HEK293T (cell line): ENCODE data around the gene ABI1.

Experiments used
- CTCF ChIA-PET: fragments of 350-600 bp; formaldehyde crosslinking; extraction: SDS; loops from one replicate; lab custom pipeline; 2021; ENCODE audit warnings: antibody characterized with exemption, inconsistent platforms; lab: Yijun Ruan, JAX
- POLR2A ChIA-PET: fragments of 350-600 bp; formaldehyde crosslinking; extraction: SDS; loops from one replicate; lab custom pipeline; 2020; ENCODE audit warnings: antibody characterized with exemption, inconsistent platforms; lab: Yijun Ruan, JAX
- DNase-seq: peaks from one replicate; pipeline ENCODE4 v3.0.0; 2012; ENCODE audit warnings: mixed read lengths; ENCODE audit errors: extremely low spot score
- ARNT ChIP-seq: fragments of 450-650 bp; IDR thresholded peaks from 2 replicates; pipeline ENCODE4 v1.6.1; 2017; ENCODE audit warnings: mild to moderate bottlenecking
- BHLHE40 ChIP-seq: fragments of 450-650 bp; IDR thresholded peaks from 2 replicates; pipeline ENCODE4 v1.6.1; 2016; ENCODE audit warnings: mild to moderate bottlenecking, moderate library complexity, borderline replicate concordance
- CTBP1 ChIP-seq: fragments of 450-650 bp; IDR thresholded peaks from 2 replicates; pipeline ENCODE4 v1.6.1; 2016; ENCODE audit warnings: borderline replicate concordance
- ELF4 ChIP-seq: fragments of 450-650 bp; IDR thresholded peaks from 2 replicates; pipeline ENCODE4 v1.6.1; 2017; ENCODE audit warnings: antibody characterized with exemption
- FOXA1 ChIP-seq: fragments of 450-650 bp; IDR thresholded peaks from 2 replicates; pipeline ENCODE4 v1.6.1; 2016; ENCODE audit warnings: mild to moderate bottlenecking
- FOXK2 ChIP-seq: fragments of 450-650 bp; IDR thresholded peaks from 2 replicates; pipeline ENCODE4 v1.6.1; 2016; ENCODE audit warnings: mild to moderate bottlenecking
- FOXM1 ChIP-seq: fragments of 450-650 bp; IDR thresholded peaks from 2 replicates; pipeline ENCODE4 v1.6.1; 2017; ENCODE audit warnings: mild to moderate bottlenecking, borderline replicate concordance
- HDGF ChIP-seq: fragments of 450-650 bp; IDR thresholded peaks from 2 replicates; pipeline ENCODE4 v1.6.1; 2017; ENCODE audit warnings: antibody characterized with exemption, borderline replicate concordance
- L3MBTL2 ChIP-seq: fragments of 450-650 bp; conservative IDR thresholded peaks from 2 replicates; pipeline ENCODE4 v1.6.1; 2016; ENCODE audit warnings: mild to moderate bottlenecking
- LEF1 ChIP-seq: fragments of 450-650 bp; IDR thresholded peaks from 2 replicates; pipeline ENCODE4 v1.6.1; 2017; ENCODE audit warnings: mild to moderate bottlenecking, borderline replicate concordance
- NFRKB ChIP-seq: fragments of 450-650 bp; IDR thresholded peaks from 2 replicates; pipeline ENCODE4 v1.6.1; 2016; ENCODE audit warnings: mild to moderate bottlenecking, moderate library complexity
- SP1 ChIP-seq: fragments of 450-650 bp; IDR thresholded peaks from 2 replicates; pipeline ENCODE4 v1.6.1; 2017
- SUZ12 ChIP-seq: fragments of 450-650 bp; IDR thresholded peaks from 2 replicates; pipeline ENCODE4 v1.6.1; 2016; ENCODE audit warnings: mild to moderate bottlenecking
- TARDBP ChIP-seq: fragments of 450-650 bp; IDR thresholded peaks from 2 replicates; pipeline ENCODE4 v1.6.1; 2016
- ZNF384 ChIP-seq: fragments of 450-650 bp; IDR thresholded peaks from 2 replicates; pipeline ENCODE4 v1.6.1; 2016
- TF ChIP-seq, protein P1 (sequence below): fragments of 450-650 bp; IDR thresholded peaks from 2 replicates; pipeline ENCODE4 v1.6.1; 2016

The ABI1 gene

DNA sequence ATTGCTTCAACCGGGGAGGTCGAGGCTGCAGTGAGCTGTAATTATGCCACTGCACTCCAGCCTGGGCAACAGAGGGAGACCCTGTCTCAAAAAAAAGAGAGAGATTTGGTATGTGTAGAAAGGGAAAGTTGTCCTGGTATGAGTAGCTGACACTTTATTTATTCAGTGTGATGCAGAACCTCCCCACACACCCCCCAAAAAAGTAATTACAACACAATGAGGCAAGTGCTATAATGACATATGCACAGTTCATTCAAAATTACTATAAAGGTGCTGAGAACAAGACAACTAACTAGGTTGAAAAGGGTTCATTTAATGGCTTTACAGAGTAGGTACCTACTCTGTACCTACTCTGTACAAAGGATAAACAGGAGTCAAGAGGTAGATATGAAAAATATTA lies 83.1 kb downstream of the ABI1 start:
- no peak for TF ChIP-seq ARNT
- no peak for TF ChIP-seq SP1
- TF ChIP-seq HDGF = no peak
- no peak for TF ChIP-seq ELF4
- TF ChIP-seq CTBP1 = no peak
- TF ChIP-seq BHLHE40 = no peak
- TF ChIP-seq, protein P1, sequence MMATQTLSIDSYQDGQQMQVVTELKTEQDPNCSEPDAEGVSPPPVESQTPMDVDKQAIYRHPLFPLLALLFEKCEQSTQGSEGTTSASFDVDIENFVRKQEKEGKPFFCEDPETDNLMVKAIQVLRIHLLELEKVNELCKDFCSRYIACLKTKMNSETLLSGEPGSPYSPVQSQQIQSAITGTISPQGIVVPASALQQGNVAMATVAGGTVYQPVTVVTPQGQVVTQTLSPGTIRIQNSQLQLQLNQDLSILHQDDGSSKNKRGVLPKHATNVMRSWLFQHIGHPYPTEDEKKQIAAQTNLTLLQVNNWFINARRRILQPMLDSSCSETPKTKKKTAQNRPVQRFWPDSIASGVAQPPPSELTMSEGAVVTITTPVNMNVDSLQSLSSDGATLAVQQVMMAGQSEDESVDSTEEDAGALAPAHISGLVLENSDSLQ = no peak
- no peak for TF ChIP-seq L3MBTL2
- no peak for TF ChIP-seq ZNF384
- TF ChIP-seq NFRKB = no peak
- CTCF ChIA-PET = no interaction called here
- no peak for DNase-seq
- POLR2A ChIA-PET = no interaction called here

DNA sequence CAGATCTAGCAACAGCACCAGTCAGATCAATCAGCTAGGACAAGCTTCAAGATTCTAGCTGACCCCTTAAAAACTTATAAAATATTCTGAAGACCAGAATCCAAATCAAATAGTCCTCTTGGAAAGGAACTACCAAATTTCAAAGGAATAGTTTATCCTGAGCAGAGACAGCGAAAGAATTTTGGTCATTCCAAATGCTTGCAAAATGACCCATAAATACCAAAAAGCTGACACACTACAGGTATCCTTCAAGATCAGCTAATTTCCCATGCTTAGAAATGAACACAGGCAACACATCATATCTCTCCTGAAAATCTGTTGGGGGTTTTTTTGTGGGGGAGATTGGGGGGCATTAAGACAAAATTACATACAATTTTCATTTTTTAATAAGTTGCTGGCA lies 84.5 kb downstream of the ABI1 start:
- TF ChIP-seq L3MBTL2 = no peak
- TF ChIP-seq TARDBP = no peak
- no peak for TF ChIP-seq CTBP1
- TF ChIP-seq FOXM1 = no peak
- no peak for TF ChIP-seq LEF1
- TF ChIP-seq ARNT = no peak
- TF ChIP-seq SUZ12 = no peak
- TF ChIP-seq ZNF384 = no peak
- TF ChIP-seq BHLHE40 = no peak
- TF ChIP-seq FOXK2 = no peak
- no peak for TF ChIP-seq HDGF
- CTCF ChIA-PET = interaction anchor here (0.7 kb wide), 1 partner anchor 1133 kb away, joined by 4 read pairs; no protein-coding TSS in a partner anchor
- POLR2A ChIA-PET = no interaction called here
- no peak for DNase-seq

DNA sequence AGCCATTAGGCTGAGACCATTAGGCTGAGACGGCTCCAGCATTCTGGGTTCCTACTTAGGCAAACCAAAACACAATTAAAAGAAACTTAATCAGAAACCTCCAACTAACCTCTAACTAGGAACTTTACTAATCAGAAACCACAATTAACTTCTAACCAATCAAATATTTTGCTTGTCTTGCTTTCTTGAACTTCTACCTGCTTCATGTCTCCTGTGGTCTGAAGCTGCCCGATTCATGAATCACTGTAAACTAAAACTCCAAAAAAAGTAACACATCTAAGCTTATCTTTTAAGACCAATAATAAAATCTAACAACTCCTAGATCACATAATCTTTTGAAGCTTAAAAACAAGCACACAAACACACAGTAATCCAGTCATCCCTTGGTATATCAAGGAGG lies 87.1 kb downstream of the ABI1 start:
- TF ChIP-seq ZNF384 (no peak), LEF1 (no peak), HDGF (no peak), FOXA1 (no peak), L3MBTL2 (no peak)
- ChIA-PET POLR2A (no interaction called here), CTCF (interaction anchor here (0.7 kb wide), 1 partner anchor 1620 kb away, joined by 3 read pairs; no protein-coding TSS in a partner anchor)
- DNase-seq = no peak

DNA sequence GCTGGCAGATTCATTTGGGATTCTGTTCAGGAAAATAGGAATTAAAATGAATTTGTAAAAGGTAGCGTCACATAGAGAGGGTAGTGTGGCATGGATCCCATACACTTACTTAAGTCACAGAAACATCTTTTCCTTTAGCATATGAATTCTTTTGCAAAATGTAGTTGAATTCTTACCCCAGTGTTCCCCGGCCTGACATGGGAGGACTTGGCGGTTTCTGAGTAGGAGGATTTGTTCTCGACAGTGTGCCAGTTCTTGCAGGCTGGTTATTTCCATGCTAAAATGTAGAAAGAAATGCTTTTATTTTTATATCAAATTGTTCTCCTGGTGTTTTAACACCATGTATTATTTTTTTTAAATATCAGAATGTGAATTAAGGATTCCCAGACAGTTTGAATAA lies 90.7 kb downstream of the ABI1 start:
- DNase-seq = no peak
- POLR2A ChIA-PET = no interaction called here
- CTCF ChIA-PET = no interaction called here
- TF ChIP-seq ARNT (no peak), LEF1 (no peak), TARDBP (no peak), HDGF (no peak), SUZ12 (no peak), FOXM1 (no peak), ZNF384 (no peak), SP1 (no peak), L3MBTL2 (no peak), FOXK2 (no peak), FOXA1 (no peak), ELF4 (no peak), CTBP1 (no peak), NFRKB (no peak)
- TF ChIP-seq, protein P1 = no peak

DNA sequence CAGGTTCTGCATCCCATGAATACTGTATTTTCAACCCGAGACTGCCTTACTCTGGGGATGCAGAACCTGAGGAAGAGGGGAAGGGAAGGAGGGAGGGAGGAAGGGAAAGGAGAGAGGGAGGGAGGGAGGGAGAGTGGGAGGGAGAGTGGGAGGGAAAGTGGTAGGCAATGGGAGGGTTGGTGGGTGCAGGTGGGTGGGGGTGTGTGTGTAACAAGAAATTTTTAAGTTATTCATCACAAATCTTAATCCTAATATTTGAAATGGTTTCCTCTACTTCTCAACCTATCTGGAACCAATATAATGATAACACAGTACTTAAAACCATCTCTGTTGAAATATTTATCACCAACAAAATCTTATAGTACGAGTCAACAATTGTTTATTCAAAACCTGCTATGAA lies 95.2 kb downstream of the ABI1 start:
- TF ChIP-seq, protein P1 = no peak
- TF ChIP-seq BHLHE40 = no peak
- TF ChIP-seq FOXK2 = no peak
- TF ChIP-seq LEF1 = no peak
- no peak for TF ChIP-seq ARNT
- TF ChIP-seq SUZ12 = no peak
- no peak for TF ChIP-seq SP1
- no peak for TF ChIP-seq ZNF384
- TF ChIP-seq FOXM1 = no peak
- no peak for TF ChIP-seq FOXA1
- no peak for TF ChIP-seq NFRKB
- no peak for TF ChIP-seq HDGF
- TF ChIP-seq CTBP1 = no peak
- no peak for TF ChIP-seq ELF4
- no peak for TF ChIP-seq L3MBTL2
- no peak for TF ChIP-seq TARDBP
- no peak for DNase-seq
- ChIA-PET POLR2A (no interaction called here), CTCF (no interaction called here)

DNA sequence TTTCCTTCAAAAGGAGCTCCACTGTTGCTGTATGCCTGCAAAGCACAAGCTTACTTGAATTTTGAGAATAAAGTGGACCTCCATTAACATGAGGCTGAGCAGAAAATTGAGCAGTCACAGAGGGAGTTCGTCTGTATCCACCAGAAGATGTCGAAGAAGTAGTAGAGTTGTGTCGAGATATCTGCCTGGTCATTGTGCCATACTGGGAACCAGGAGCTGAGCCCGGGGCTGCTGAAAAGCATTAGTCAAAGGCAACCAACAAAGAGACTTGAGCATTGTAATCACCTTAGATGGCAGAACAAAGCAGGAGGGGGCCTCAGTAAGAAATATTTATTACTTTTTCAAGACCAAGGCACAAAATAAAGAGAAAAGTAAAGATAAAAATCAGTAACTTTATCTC lies 101.8 kb downstream of the ABI1 start:
- no peak for TF ChIP-seq FOXA1
- CTCF ChIA-PET = interaction anchor here (0.6 to 0.7 kb wide), 2 partner anchors 13 to 27 kb away, joined by 4 to 5 read pairs; no protein-coding TSS in a partner anchor
- POLR2A ChIA-PET = no interaction called here
- DNase-seq = no peak
